Measurements from ENCODE around the gene ZNF432.

ZNF432 gene

DNA sequence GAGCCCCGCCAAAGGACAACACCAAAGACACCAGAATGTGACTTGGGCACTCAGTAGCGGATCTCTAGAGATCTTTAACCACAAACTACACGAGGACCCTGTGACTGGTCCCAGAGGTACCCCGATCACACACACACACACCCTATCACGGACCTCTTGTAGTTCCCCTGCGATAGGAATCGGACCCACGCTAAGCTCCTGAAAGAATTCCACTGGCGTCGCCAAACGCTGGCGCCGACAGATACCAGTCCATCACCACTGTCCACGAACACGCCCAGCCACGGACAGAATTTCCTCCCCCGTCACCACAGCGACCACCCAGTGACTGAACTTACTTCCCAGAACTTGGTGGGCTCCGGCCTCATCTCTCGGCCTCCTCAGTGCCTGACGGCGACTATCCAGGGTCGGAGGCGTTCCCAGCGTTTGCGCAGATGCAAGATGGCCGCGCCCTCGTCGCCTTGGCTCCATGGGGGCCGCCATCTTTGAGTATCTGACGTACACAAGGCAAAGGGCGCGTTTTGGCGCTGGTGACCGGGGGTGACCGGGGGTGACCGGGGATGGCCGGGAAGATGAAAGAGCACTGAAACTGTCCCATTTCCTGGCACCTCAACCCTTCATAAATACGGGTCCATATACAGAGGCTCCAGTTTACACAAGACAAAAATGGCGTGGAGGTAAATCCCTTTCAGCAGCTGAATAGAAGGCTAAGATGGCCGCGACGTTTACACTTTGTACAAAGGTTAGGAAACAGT, 40.7 kb downstream of the ZNF432 start, which contains the start of gene ZNF615:
Gene ZNF615 (minus strand): TSS at position 406 of the 752 bp plus-strand sequence. CDS start 4,500 bp downstream, outside the sequence.
- DNase-seq: peak in 1 of 2 experiments; percentile 4

DNA sequence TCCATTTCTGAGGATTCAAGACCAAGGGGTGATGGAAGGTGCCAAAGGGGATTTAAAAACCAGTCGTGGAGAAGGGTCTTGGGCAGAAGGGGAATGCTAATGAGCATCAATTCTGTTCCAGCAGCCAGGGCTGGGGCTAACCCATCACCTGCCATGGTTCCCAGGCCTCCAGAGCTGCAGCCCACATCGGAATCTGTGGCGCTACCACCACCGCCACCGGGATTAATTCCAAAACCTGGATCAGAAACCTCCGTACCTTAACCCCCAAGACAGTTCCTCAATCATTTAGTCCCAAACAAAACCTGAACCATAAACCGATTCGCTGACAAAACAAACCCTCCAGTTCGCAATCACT, 41.2 kb downstream of the ZNF432 start:
- no peak for DNase-seq

DNA sequence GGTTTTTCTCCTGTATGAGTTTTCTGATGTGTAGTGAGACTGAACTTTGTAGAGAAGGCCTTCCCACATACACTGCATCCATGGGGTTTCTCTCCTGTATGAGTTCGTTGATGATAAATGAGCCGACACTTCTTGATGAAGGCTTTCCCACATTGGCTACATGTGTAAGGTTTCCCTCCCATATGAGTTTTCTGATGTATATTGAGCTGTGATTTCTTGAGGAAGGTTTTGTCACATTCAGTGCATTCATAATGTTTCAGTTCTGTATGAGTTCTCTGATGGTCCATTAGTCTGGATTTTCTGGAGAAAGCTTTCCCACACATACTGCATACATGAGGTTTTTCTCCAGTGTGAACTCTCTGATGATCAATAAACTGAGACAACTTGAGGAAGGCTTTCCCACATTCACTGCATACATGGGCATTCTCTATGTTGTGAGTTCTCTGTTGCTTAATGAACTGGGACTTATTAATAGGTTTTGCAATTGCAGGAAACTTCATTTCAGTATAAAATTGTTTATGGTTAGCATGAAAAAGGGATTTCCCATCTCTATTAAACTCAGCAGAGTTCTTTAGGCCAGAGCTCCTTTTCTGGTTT, 54.5 kb downstream of the ZNF432 start:
- DNase-seq: no peak

- no peak for DNase-seq
Observed at GRCh38 chr19:51993422-51993821, 55.2 kb downstream of the ZNF432 start.

DNA sequence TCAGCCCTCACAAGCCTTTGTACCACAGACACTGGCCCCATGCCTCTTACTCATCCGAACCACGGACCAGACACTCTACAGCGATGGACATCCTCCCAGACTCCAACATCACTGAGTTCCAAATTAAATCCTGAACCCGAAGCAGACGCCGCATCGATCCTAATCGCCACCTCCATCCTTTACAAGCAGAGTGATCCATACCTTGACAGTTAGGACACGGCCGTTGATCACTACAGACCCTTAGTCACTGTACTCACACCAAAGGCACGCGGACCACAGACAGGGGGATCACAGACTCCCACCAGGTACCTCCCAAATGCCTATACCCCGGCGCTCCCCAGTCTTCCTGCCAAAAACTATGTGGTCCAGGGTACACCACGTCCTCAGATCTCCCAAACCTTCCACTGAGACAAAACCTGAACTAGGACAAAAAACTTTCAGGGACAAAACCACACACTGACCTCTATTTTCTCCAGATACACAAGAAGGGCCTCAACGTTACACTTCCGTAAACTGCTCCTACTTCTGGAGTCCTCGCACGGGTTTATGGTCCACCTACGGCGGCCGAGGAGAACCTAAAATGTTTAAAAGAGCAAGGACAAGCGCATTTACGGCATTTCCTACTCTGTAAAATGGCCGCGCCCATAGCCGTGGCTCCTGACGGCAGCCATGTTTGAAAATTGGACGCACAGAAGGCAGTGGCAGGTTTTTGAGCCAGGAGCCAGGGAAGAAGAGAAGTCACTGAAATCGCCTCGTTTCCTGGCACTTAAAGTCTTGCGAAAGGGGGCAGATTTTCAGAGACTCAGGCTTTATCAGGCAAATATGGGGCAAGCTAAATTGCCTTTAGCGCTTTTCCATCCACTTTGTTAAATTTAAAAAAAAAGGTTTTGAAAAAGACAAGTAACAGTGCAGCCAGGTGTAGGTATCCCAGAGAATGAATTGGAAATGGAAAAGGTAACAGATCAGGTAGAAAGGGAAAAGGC, 62.0 kb downstream of the ZNF432 start, which contains the start of gene ZNF350:
Gene ZNF350 (minus strand): TSS at position 532 of the 983 bp plus-strand sequence. CDS start 12,480 bp downstream, outside the sequence.
- no peak for DNase-seq

DNA sequence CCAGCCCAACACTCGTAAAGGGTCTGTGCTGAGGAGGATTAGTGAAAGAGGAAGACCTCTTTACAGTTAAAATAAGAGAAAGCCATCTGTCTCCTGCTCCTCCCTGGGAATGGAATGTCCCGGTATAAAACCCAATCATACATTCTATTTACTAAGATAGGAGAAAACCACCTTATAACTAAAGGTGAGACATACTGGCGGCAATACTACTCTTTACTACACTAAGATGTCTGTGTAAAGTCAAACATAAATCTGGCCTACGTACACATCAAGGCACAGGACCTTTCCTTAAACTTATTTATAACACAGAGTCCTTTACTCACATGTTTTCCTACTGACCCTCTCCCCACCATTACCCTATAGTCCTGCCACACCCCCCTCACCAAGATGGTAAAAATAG, 65.3 kb downstream of the ZNF432 start:
- DNase-seq: no peak

All from SW 1271 (cell line).